RCC 7860 (cell line): ENCODE measurements around the gene COX4I1.
"Not testable (repeated sequence)": the region's sequence is repeated elsewhere in the genome, so short reads cannot be mapped to it uniquely, and the experiment has no call there.

ENCODE experiments used
- DNase-seq: peaks from one replicate; pipeline ENCODE4 v3.0.0-alpha.2; 2015; ENCODE audit warnings: low spot score
- FAIRE-seq: peaks from 2 replicates; lab custom pipeline; 2012; peaks lifted over from hg19 to GRCh38; lab: Jason Lieb, UNC

COX4I1 gene

GRCh38 chr16:85798283-85798776, 1.2 kb upstream of the COX4I1 start:
- FAIRE-seq (no peak), DNase-seq (peak; percentile 6)

GRCh38 chr16:85798901-85799496, 496 bp upstream of the COX4I1 start:
- FAIRE-seq (no peak), DNase-seq (no peak)

- FAIRE-seq (no peak), DNase-seq (no peak)
These were observed 800 bp downstream of the COX4I1 start for GRCh38 chr16:85800321-85800669.

GRCh38 chr16:85803570-85803969, 4.1 kb downstream of the COX4I1 start:
- FAIRE-seq (no peak), DNase-seq (no peak)

- no peak for FAIRE-seq
- no peak for DNase-seq
These were observed 6.0 kb downstream of the COX4I1 start for GRCh38 chr16:85805442-85806045.

GRCh38 chr16:85806539-85806938, 7.0 kb downstream of the COX4I1 start:
- no peak for FAIRE-seq
- DNase-seq = no peak

- FAIRE-seq, DNase-seq: not testable (repeated sequence)
These were observed 7.8 kb downstream of the COX4I1 start for GRCh38 chr16:85807340-85807739.

- FAIRE-seq, DNase-seq: not testable (repeated sequence)
These were observed 8.6 kb downstream of the COX4I1 start for GRCh38 chr16:85808104-85808503.

- DNase-seq (no peak), FAIRE-seq (no peak)
These were observed 9.4 kb downstream of the COX4I1 start for GRCh38 chr16:85808926-85809325.

- FAIRE-seq = no peak
These were observed 10.2 kb downstream of the COX4I1 start for GRCh38 chr16:85809645-85810044.

GRCh38 chr16:85810097-85810741, 10.7 kb downstream of the COX4I1 start:
- no peak for FAIRE-seq
- no peak for DNase-seq

More at GRCh38 chr16:85809645-85810044, 10.2 kb downstream of the COX4I1 start:
- DNase-seq = no peak

- no peak for FAIRE-seq
- no peak for DNase-seq
These were observed 11.2 kb downstream of the COX4I1 start for GRCh38 chr16:85810742-85811115.

GRCh38 chr16:85812031-85812807, 12.7 kb downstream of the COX4I1 start:
- no peak for DNase-seq
- FAIRE-seq = no peak

- DNase-seq = no peak
- FAIRE-seq = no peak
These were observed 13.6 kb downstream of the COX4I1 start for GRCh38 chr16:85812811-85813700.

- no peak for FAIRE-seq
These were observed 16.7 kb downstream of the COX4I1 start for GRCh38 chr16:85816159-85816558.

GRCh38 chr16:85817195-85817594, 17.7 kb downstream of the COX4I1 start:
- FAIRE-seq = not testable (repeated sequence)

More at GRCh38 chr16:85816159-85816558, 16.7 kb downstream of the COX4I1 start:
- no peak for DNase-seq

GRCh38 chr16:85819245-85819644, 19.8 kb downstream of the COX4I1 start:
- peak; percentile 45 for DNase-seq
- no peak for FAIRE-seq

More at GRCh38 chr16:85817195-85817594, 17.7 kb downstream of the COX4I1 start:
- not testable (repeated sequence) for DNase-seq

GRCh38 chr16:85819771-85820170, 20.3 kb downstream of the COX4I1 start:
- FAIRE-seq = no peak
- no peak for DNase-seq

GRCh38 chr16:85820604-85821372, 21.3 kb downstream of the COX4I1 start:
- FAIRE-seq (no peak), DNase-seq (no peak)
